ENCODE measurements around the gene PIK3CD.

GRCh38 chr1:9634582-9634981, 16.9 kb upstream of the PIK3CD start:
- TF ChIP-seq EZH2 (IDR thresholded peaks at IDR 0.05; ENCODE audit: borderline replicate concordance, low read length) (no peak), CTCF (conservative IDR thresholded peaks at IDR 0.05 in 1 of 2, IDR thresholded peaks at IDR 0.05 in 1 of 2; ENCODE audit: extremely low read depth in 1 of 2, insufficient read depth in 1 of 2, low read depth in 1 of 2, low read length in 2 of 2) (no peak)
